Vagina (tissue), 2 donors: ENCODE measurements around the gene CXorf49B.
"Not testable (repeated sequence)": the region's sequence is repeated elsewhere in the genome, so short reads cannot be mapped to it uniquely, and the experiment has no call there.

Source experiments
- POLR2A ChIP-seq, 2 donors: fragments of 450-650 bp; IDR thresholded peaks; one replicate each; pipeline ENCODE4 v1.6.1; 2017; ENCODE audit warnings: antibody characterized with exemption in 2 of 2, mild to moderate bottlenecking in 2 of 2, moderate library complexity in 2 of 2
- POLR2AphosphoS5 ChIP-seq, 2 donors: sonication (generic); formaldehyde crosslinking; IDR thresholded peaks; one replicate each; pipeline ENCODE4 v1.9.0; 2017; ENCODE audit warnings: antibody characterized with exemption in 2 of 2, mild to moderate bottlenecking in 2 of 2, low read depth in 1 of 2; ENCODE audit not compliant: insufficient read depth in 1 of 2
- TF ChIP-seq, protein P1 (sequence below), 3 experiments: fragments of 450-650 bp in 2 of 3; fragments of 200-600 bp in 1 of 3; sonication (generic) in 1 of 3; IDR thresholded peaks; one replicate each; pipeline ENCODE4 v1.5.1; 2017 to 2019; ENCODE audit warnings: antibody characterized with exemption in 3 of 3, mild to moderate bottlenecking in 2 of 3, moderate library complexity in 2 of 3

DNA sequence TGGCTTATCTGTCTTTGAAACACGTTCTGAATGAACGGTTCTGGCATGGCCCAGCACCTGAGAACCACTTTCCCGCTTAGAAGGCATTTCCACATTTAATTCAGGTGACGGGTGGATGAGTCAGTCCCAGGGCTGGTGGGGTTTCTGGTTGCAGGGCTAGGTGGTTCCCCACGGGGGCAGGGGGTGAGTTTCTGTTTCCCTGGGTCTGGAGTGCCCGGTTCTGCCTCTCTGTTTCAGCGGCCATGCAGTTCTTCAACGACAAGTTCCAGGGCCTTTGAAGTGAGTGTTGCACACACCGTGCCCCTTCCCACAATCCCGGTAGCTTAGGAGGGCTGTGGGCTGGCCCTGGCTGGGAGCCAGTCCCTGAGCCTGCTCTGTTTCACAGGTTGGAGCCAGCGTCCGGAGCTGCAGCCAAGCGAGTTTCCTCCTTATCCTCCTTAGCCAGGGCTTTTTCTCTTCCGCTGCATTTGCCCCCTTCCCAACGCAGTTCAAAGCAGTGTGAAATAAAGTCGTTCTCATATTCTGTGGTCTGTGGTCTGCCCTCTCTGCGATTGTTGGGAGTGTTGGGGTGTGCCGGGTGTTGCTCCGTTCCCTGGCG, 42.8 kb upstream of the CXorf49B start:
- TF ChIP-seq, protein P1, sequence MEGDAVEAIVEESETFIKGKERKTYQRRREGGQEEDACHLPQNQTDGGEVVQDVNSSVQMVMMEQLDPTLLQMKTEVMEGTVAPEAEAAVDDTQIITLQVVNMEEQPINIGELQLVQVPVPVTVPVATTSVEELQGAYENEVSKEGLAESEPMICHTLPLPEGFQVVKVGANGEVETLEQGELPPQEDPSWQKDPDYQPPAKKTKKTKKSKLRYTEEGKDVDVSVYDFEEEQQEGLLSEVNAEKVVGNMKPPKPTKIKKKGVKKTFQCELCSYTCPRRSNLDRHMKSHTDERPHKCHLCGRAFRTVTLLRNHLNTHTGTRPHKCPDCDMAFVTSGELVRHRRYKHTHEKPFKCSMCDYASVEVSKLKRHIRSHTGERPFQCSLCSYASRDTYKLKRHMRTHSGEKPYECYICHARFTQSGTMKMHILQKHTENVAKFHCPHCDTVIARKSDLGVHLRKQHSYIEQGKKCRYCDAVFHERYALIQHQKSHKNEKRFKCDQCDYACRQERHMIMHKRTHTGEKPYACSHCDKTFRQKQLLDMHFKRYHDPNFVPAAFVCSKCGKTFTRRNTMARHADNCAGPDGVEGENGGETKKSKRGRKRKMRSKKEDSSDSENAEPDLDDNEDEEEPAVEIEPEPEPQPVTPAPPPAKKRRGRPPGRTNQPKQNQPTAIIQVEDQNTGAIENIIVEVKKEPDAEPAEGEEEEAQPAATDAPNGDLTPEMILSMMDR (IDR thresholded peaks at IDR 0.05): not testable (repeated sequence)
- not testable (repeated sequence) for TF ChIP-seq POLR2AphosphoS5 (IDR thresholded peaks at IDR 0.05; ENCODE audit: insufficient read depth in 1 of 2, low read depth in 1 of 2); POLR2A (IDR thresholded peaks at IDR 0.05)
